Activated T-cell treated with anti-CD3 and anti-CD28 coated beads, Interleukin-2, amount 50 U/mL, for 72 hours (primary cell): ENCODE measurements around the gene MMRN2. TPM values are rescaled to one million over a fixed set of nuclear protein-coding genes. Genes with fewer than 3 reads are reported as not detected.
A peak's percentile ranks its signal among the peaks of the same experiment; 100 is the strongest.
"Not testable (repeated sequence)": the region's sequence is repeated elsewhere in the genome, so short reads cannot be mapped to it uniquely, and the experiment has no call there.

Experiments used
- ATAC-seq, 2 donors: fragments of 150-1000 bp; cut with Tn5 transposase; replicated peaks in 1 of 2; 2 replicates each; pipeline ENCODE4 v1.10.0; 2021; ENCODE audit warnings: moderate library complexity in 2 of 2, mild to moderate bottlenecking in 1 of 2
- DNase-seq, 2 donors: peaks; one replicate each; pipeline ENCODE4 v3.0.0; 2021 to 2022; ENCODE audit warnings: mixed read lengths in 1 of 2
- H3K27ac Mint-ChIP-seq: one replicate; pipeline ENCODE4 v1.8.0; 2022; ENCODE audit warnings: mild to moderate bottlenecking, moderate library complexity, mixed read lengths
- H3K27me3 Mint-ChIP-seq: one replicate; pipeline ENCODE4 v1.8.0; 2022; ENCODE audit warnings: low read depth, mixed read lengths
- H3K36me3 Mint-ChIP-seq, 2 donors: one replicate each; pipeline ENCODE4 v1.8.0; 2022; ENCODE audit warnings: mixed read lengths in 2 of 2, mild to moderate bottlenecking in 1 of 2; ENCODE audit not compliant: insufficient read depth in 2 of 2
- H3K4me1 Mint-ChIP-seq: one replicate; pipeline ENCODE4 v1.8.0; 2022; ENCODE audit warnings: low read depth, mixed read lengths
- H3K4me3 Mint-ChIP-seq, 2 donors: one replicate each; pipeline ENCODE4 v1.8.0; 2022; ENCODE audit warnings: mild to moderate bottlenecking in 2 of 2, mixed read lengths in 2 of 2, moderate library complexity in 2 of 2
- H3K9me3 Mint-ChIP-seq, 2 donors: one replicate each; pipeline ENCODE4 v1.8.0; 2022; ENCODE audit warnings: mixed read lengths in 2 of 2
- total RNA-seq, 2 donors: library from RNA; stranded (reverse); gene quantifications; one replicate each; pipeline ENCODE4 v1.2.3, GENCODE V29; 2022

MMRN2 gene
- total RNA-seq, 2 donors from 2014 or later: 0.05 TPM; not detected in 1

DNA sequence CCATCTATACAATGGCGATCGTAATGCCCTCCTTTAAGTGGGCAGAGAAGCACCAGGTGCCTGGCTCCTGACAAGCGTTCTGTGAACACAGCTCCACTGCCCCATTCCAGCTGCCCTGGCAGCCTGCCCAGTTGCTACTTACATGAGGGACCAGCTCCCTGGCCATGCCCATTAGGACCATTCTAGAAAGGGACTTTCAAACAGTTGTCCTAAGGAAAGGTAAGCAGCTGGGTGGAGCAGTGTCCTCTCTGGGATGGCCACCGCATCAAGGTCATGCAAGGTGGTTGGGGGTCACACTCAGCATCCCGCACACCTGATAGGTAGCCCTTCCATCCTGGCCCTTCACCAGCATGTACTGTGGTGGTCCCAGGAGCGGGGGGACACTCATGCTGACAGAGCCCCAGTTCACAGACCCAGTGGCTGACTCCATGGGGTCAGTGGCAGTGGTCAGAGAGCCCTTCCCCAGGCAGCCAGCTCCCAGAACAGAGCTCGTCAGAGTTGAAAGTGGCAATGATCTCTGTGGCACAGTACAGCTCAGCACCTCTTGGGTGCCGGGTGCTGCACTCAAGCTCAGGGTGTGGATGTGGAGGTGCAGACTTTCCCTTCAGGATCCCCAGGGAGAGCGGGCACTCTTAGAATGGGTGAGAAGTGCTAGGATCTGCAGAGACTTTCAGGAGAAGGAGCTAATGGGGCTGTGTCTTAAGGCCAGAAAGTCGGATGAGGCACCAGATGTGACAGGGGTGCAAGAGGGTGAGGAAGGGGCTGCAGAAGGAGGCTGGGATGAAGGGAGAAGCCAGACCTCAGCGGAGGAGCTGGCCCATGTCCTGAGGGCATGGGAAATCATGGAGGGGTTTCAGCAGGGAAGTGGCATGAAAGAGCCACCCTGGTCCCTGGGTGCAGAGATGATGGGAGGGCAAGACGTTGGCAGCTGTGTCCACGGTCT, 10.9 kb downstream of the MMRN2 start:
- Mint-ChIP-seq H3K9me3 (peaks cover 0 to 1% of the 10 kb centered on the region in 2 donors), H3K27ac (no peak overlapping the region), H3K4me1 (peaks cover 10% of the 10 kb centered on the region), H3K27me3 (no peaks in the 10 kb centered on the region), H3K4me3 (no peak overlapping the region), H3K36me3 (peaks cover 1 to 2% of the 10 kb centered on the region in 2 donors)
- DNase-seq: no peak
- ATAC-seq: no peak

GRCh38 chr10:86945361-86946212, 11.8 kb downstream of the MMRN2 start:
- ATAC-seq (no peak), DNase-seq (no peak)
- no peak overlapping the region for H3K27ac Mint-ChIP-seq
- no peak overlapping the region for H3K4me3 Mint-ChIP-seq
- no peaks in the 10 kb centered on the region for H3K27me3 Mint-ChIP-seq
- H3K9me3 Mint-ChIP-seq: peaks cover 0 to 1% of the 10 kb centered on the region in 2 donors
- H3K36me3 Mint-ChIP-seq: peaks cover 1 to 2% of the 10 kb centered on the region in 2 donors
- H3K4me1 Mint-ChIP-seq: peaks cover 7% of the 10 kb centered on the region

DNA sequence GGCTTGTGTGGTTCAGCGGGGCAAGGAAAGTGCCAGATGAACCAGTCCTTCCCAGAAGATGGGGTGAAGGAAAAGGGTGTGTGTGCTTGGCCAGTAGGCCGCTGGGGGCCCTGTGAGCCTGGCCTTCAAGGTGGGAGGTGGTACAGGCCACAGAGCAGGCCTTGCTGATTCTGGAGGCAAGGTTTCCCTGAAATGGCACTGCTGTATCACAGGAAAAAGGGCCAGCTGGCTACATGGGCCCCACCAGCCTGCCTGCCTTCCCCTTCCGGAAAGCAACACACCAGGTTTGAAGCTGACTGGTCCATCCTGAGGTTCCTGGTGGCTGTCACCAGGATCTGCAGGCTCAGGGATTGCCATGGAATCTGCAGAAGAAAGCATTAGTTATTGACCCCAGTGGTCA, 12.5 kb downstream of the MMRN2 start:
- DNase-seq (no peak), ATAC-seq (no peak)
- peaks cover 0 to 2% of the 10 kb centered on the region in 2 donors for H3K36me3 Mint-ChIP-seq
- H3K27ac Mint-ChIP-seq: no peak overlapping the region
- peaks cover under 1% of the 10 kb centered on the region for H3K4me1 Mint-ChIP-seq
- H3K27me3 Mint-ChIP-seq: no peaks in the 10 kb centered on the region
- no peaks in the 10 kb centered on the region for H3K9me3 Mint-ChIP-seq
- no peak overlapping the region for H3K4me3 Mint-ChIP-seq

DNA sequence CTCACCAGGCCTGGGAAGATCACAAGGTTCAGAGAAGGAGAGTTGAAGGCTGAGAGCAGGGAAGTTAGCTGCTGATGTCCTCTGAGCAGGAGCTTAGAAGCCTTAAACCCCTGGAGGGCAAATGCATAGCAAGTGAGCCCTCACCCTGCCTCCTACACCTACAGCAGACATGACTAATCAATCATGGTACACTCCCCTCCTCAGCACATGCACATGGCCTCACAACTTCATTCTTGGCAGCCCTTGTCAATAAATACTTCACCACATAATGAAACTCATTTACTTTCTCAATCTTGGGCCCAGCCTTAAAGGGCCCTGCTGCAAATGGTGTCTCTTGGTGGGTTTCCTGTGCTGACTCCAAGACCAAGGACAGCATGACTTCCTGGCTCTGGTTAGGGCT, 12.9 kb downstream of the MMRN2 start:
- Mint-ChIP-seq H3K4me3 (no peak overlapping the region), H3K4me1 (no peaks in the 10 kb centered on the region), H3K27me3 (no peaks in the 10 kb centered on the region), H3K9me3 (no peaks in the 10 kb centered on the region), H3K27ac (no peak overlapping the region), H3K36me3 (peaks cover 0 to 2% of the 10 kb centered on the region in 2 donors)
- no peak for DNase-seq
- peak in 1 of 2 donors; percentile 18 for ATAC-seq

DNA sequence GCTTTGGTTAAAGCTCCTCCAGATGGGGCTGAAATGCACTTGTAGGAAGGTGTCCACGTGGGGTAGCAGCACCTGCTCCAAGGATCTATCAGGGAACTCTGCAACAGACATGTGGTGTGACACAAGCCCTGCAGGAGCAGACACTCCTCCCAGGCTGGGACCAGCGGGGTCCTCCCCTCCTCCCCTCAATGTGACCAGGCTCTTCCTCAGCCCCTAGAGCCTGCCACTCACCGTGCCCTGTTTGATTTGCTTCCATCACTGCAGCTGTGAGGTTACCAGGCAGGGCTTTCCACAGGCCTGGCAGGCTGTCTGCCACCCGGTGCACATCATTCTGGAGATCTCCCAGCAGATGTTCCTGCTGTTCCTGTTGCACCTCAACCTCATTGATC, 13.4 kb downstream of the MMRN2 start:
- H3K4me1 Mint-ChIP-seq: no peaks in the 10 kb centered on the region
- ATAC-seq (no peak), DNase-seq (no peak)
- no peaks in the 10 kb centered on the region for H3K27me3 Mint-ChIP-seq
- peaks cover 0 to 2% of the 10 kb centered on the region in 2 donors for H3K36me3 Mint-ChIP-seq
- no peaks in the 10 kb centered on the region for H3K9me3 Mint-ChIP-seq
- no peak overlapping the region for H3K4me3 Mint-ChIP-seq
- H3K27ac Mint-ChIP-seq: no peak overlapping the region

- H3K4me3 Mint-ChIP-seq: no peak overlapping the region
- ATAC-seq: no peak
These were observed 13.9 kb downstream of the MMRN2 start for GRCh38 chr10:86943316-86944030.

DNA sequence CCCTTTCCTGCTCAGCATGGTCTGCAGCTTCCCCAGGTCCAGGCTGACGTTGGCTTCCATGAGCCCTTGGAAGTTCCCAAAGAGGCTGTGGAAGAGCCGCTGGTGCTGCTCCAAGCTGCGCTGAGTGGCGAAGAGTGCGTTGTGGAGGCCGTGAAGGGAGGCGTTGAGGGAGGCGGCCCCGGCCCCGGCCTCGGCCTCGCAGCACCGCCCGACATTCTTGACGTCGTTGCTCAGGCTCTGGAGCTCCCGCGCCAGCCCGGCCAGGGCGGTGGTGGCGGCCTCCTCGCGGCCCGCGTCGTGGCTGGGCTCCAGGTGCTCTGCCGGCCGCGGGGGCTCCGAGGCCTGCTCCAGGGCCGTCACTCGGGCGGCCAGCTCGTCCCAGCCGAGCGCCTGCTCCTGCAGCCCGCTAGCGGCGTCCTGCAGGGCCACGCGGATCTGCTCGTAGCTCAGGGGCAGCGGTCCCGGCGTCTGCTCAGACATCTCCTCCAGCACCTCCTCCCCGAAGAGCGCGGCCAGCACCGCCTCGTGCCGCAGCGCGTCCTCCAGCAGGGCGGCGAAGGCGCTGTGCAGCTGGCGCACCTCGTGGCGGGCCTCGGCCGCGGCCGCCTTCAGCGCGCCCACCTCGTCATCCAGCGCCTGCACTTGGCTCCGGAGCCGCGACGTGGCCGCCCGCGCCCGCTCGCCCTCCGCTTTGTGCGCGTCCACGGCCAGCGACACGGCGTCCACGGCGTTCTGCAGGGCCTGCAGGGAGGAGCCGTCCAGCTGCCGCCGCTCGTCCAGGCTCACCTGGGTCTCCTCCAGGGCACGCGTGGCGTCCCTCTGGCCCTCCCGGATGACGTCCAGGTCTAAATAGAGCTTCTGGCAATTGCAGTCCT, 14.7 kb downstream of the MMRN2 start:
- Mint-ChIP-seq H3K4me1 (no peaks in the 10 kb centered on the region), H3K4me3 (no peak overlapping the region), H3K36me3 (no peaks in the 10 kb centered on the region), H3K9me3 (no peaks in the 10 kb centered on the region), H3K27ac (no peak overlapping the region), H3K27me3 (no peaks in the 10 kb centered on the region)
- ATAC-seq (no peak), DNase-seq (no peak)

More at GRCh38 chr10:86943316-86944030, 13.9 kb downstream of the MMRN2 start:
- Mint-ChIP-seq H3K9me3 (no peaks in the 10 kb centered on the region), H3K36me3 (peaks cover 0 to 2% of the 10 kb centered on the region in 2 donors), H3K4me1 (no peaks in the 10 kb centered on the region), H3K27me3 (no peaks in the 10 kb centered on the region), H3K27ac (no peak overlapping the region)
- DNase-seq: no peak

DNA sequence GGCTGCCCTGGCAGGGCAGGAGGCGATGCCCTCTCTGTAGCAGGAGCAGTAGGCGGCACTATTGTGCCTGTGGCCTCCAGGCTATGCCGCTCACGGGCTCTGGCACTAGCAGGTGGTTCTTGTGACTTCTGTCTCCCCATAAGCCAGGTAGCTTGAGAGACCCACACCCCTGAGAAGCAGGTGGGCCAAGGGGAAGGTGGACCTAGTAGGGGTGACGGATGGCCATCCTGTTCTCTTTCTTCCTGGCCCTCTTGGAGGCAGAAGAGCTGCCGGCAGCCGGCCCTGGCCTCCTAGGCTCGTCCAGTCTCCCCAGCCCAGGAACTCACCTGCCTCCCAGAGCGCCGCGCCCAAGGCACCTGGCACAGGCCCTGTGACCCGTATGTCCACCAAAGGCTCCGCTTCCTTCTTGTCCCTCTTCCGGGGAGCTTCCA, 15.4 kb downstream of the MMRN2 start:
- H3K36me3 Mint-ChIP-seq: no peaks in the 10 kb centered on the region
- no peak for ATAC-seq
- H3K4me3 Mint-ChIP-seq: no peak overlapping the region
- no peaks in the 10 kb centered on the region for H3K4me1 Mint-ChIP-seq
- no peak for DNase-seq
- no peaks in the 10 kb centered on the region for H3K9me3 Mint-ChIP-seq
- no peak overlapping the region for H3K27ac Mint-ChIP-seq
- no peaks in the 10 kb centered on the region for H3K27me3 Mint-ChIP-seq

DNA sequence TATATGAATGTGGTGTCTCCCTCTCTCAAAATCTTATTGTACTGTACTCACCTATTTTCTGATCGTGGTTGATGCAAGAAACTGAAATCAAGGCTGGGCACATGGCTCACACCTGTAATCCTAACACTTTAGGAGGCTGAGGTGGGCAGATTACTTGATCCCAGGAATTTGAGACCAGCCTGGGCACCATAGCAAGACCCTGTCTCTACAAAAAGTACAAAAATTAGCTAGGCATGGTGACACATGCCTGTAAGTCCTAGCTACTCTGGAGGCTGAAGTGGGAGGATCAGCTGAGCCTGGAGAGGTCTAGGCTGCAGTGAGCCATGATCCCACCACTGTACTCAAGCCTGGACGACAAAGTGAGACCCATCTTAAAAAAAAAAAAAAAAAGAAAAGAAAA, 16.0 kb downstream of the MMRN2 start:
- Mint-ChIP-seq H3K36me3 (no peaks in the 10 kb centered on the region), H3K9me3 (no peaks in the 10 kb centered on the region), H3K4me3 (no peak overlapping the region), H3K4me1 (no peaks in the 10 kb centered on the region), H3K27me3 (no peaks in the 10 kb centered on the region), H3K27ac (no peak overlapping the region)
- DNase-seq (no peak), ATAC-seq (no peak)

DNA sequence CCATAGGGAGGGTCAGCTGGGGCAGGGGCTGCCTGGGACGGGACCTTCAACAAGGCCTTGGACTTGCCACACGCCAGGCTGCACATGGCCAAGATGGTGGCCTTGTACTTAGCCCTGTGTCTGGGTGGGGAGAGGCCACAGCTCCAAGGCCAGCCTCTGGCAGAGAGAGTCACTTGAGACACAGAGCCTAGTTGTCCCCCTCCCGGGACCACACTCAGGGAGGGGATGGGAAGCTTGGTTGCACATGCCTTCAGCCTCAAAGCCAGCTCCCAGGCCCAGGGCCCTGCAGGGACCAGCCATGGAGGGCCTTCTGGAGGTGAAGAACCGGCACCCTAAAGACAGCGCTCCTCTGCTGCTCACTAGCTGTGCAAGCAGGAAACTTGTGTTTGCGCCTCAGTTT, 16.7 kb downstream of the MMRN2 start:
- no peaks in the 10 kb centered on the region for H3K27me3 Mint-ChIP-seq
- H3K4me1 Mint-ChIP-seq: no peaks in the 10 kb centered on the region
- no peak overlapping the region for H3K27ac Mint-ChIP-seq
- no peaks in the 10 kb centered on the region for H3K9me3 Mint-ChIP-seq
- no peaks in the 10 kb centered on the region for H3K36me3 Mint-ChIP-seq
- no peak for DNase-seq
- no peak for ATAC-seq
- no peak overlapping the region for H3K4me3 Mint-ChIP-seq

DNA sequence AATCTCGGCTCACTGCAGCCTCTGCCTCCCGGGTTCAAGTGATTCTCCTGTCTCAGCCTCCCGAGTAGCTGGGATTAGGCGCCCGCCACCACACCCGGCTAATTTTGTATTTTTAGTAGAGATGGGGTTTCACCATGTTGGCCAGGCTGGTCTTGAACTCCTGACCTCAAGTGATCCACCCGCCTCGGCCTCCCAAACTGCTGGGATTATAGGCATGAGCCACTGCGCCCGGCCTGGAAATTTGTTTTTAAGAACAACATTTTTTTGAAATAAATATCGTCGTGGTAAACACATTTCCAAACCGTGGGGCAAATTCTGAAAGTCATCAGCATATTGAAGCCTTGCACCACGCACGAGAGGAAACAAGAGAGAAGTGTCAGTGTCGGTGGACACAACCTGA, 17.3 kb downstream of the MMRN2 start:
- not testable (repeated sequence) for H3K4me1 Mint-ChIP-seq, H3K27me3 Mint-ChIP-seq, ATAC-seq, H3K27ac Mint-ChIP-seq, H3K9me3 Mint-ChIP-seq, DNase-seq, H3K36me3 Mint-ChIP-seq
- peak overlapping the region in 1 of 2 donors; percentile 75 for H3K4me3 Mint-ChIP-seq

- H3K4me1 Mint-ChIP-seq: no peaks in the 10 kb centered on the region
- ATAC-seq (no peak), DNase-seq (no peak)
- no peaks in the 10 kb centered on the region for H3K27me3 Mint-ChIP-seq
- no peak overlapping the region for H3K4me3 Mint-ChIP-seq
- no peak overlapping the region for H3K27ac Mint-ChIP-seq
- H3K36me3 Mint-ChIP-seq: no peaks in the 10 kb centered on the region
- no peaks in the 10 kb centered on the region for H3K9me3 Mint-ChIP-seq
These were observed 19.2 kb downstream of the MMRN2 start for GRCh38 chr10:86938260-86938659.
